HG03175 (cell line): ENCODE results near the gene PCSK5.
"Not testable (repeated sequence)": the region's sequence is repeated elsewhere in the genome, so short reads cannot be mapped to it uniquely, and the experiment has no call there.

Experiments used
- ATAC-seq: cut with Tn5 transposase; IDR thresholded peaks from one replicate; pipeline ENCODE4 v1.9.1; 2021; ENCODE audit warnings: mild to moderate bottlenecking, moderate library complexity; ENCODE audit not compliant: unreplicated experiment

The PCSK5 gene

DNA sequence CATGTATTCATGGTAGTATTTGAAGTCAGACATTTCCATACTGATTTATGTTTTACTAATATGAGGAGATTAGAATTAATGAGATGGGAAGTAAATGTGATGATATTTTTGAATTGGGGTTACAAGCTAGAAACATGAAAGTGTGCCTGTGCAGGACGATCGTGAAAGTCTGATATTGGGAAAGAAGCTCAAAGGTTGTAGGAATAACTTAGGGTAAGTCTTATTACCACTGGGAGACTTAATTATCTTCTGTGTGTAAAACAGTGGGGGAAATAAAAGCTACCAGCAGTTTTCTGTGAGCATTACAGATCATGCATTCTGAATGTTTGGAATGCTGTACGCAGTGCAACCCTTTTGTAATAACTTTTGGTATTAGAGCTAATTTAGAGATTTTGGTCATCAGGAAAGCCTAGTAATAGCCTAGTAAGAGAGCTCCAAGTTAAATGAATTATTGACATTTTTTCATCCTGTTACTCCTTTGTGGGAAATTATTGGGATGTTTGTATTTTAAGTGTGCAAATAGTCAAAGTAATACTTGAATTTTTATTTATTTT is 153.9 kb downstream of the PCSK5 start:
- ATAC-seq: no peak

DNA sequence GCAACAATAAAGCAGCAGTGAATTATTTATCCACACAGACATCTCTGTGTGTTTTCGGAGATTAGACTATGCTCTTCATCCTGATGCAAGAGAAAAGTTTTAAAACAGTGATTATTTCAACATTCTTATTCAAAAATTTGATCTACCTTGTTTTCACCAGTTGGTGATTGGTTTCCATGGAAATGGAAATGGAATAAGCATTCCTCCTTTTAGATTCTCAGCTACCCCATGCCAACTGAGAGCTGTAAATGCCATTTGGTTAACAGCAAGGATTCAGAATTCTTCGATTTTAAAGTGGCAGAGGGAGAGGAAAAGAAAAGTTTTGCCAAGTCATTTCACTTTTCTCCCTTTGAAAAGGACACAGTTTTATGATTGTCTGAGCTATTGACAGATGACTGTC is 154.7 kb downstream of the PCSK5 start:
- no peak for ATAC-seq

GRCh38 chr9:76049341-76049740 is 158.9 kb downstream of the PCSK5 start:
- ATAC-seq: no peak

DNA sequence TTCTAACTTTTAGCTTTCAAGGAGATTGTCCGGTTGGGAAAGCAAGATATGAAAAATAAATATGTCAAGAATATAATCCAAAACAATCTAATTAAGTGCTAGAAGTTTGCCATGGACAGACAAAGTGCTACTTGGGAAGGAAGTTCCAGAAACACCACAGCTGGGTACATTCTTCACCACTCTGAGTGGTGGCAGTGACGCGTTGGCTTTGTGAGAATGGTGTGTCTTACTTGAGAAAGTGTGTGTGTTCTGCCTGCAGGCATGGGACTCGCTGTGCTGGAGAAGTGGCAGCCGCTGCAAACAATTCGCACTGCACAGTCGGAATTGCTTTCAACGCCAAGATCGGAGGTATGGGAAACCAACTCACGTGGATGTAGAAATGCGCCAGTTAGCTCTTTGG is 177.2 kb downstream of the PCSK5 start:
- ATAC-seq: no peak

- no peak for ATAC-seq
These were observed 187.1 kb downstream of the PCSK5 start for GRCh38 chr9:76077537-76077936.

- ATAC-seq: not testable (repeated sequence)
These were observed 190.8 kb downstream of the PCSK5 start for GRCh38 chr9:76081281-76081680.

DNA sequence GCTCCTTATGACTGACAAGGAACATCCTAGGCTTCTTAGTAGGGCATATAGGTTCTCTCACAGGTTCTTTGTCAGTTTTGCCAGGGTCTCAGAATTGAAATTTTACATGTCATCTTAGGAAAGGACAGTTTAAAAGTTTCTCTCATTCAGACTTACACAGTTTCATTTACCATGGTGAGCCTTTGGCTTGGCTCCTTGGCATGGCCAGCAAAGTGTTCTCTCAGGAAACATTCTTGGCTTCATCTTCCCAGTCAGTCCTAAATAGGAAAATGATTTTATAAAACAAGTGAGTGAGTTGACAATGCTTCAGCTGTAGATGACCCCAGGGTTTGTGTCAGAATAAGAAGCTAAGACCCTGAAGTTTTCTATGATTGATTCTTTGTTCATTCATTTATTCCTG is 191.6 kb downstream of the PCSK5 start:
- no peak for ATAC-seq

- no peak for ATAC-seq
These were observed 195.1 kb downstream of the PCSK5 start for GRCh38 chr9:76085596-76085995.

- no peak for ATAC-seq
These were observed 196.1 kb downstream of the PCSK5 start for GRCh38 chr9:76086539-76086938.

DNA sequence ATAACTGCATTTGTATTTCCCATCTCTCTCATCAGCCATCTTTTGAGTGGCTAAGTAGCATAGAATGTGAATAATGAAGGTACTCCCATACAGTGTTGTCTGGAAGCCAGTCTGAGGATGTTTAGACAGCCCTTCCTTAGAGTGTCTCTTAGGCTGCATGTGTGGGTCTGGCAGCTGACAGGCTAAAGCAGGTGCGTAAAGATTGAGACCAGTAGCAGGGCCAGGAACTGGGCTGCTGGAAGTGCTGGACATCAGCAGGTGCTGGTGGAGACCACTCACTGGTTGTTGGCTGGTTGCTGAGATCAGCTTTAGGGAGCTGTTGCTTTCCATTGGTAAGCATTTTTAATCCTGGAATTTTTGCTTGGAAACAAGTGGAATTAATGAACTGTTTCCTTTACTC is 197.5 kb downstream of the PCSK5 start:
- ATAC-seq: no peak

- ATAC-seq: no peak
These were observed 199.9 kb downstream of the PCSK5 start for GRCh38 chr9:76090330-76090729.

- ATAC-seq: no peak
These were observed 200.4 kb downstream of the PCSK5 start for GRCh38 chr9:76090909-76091308.

DNA sequence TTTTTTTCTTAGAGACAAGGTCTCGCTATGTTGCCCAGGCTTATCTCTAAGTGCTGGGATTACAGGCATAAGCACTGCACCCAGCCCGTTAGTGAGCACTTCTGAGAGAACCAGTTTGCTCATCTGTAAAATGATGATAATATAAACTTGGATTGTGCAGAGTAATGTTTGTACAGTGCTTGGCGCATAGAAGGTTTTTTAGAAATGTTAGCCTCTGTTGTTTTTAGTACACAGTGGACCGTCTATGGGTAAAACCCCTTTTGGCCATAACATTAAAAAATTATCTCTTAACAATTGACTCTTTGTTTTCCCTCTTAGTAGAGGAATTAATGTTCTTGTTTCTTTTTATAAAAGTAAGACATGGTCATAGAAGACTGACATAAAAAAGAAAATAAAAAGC is 202.1 kb downstream of the PCSK5 start:
- no peak for ATAC-seq

DNA sequence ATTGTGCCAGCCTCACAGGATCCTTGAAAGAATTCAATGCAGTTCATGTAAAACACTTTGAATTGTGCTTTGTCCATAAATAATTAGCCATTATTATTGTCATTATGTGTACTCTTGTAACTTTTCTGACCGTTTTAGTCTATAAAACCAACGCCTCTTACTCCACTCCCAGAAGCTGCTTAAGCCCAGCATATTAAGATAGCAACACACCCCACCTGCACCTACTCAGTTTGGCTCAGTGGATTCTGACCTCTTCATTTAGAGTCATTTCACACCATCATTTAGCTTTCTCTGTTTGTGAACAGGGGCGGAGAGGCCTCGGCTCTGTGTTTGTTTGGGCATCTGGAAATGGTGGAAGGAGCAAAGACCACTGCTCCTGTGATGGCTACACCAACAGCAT is 205.1 kb downstream of the PCSK5 start:
- ATAC-seq: no peak

DNA sequence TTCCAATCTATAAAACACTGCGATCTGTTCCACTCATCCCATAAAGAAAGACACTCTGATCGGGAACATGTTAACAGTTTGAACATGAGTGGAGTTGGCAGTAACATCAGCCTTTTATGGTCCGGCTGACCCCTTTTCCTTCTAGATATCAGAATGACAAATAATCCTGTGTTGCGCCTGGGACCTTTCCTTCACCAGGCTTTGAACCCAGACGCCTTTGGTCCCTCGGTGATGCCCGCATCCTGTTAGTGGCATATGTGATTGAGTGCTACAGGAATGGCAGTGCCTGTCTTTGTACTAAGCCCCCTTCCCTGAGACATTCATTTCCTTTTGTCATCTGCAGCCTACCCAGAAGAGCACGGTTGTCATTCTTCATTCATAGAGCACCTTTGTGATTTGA is 209.0 kb downstream of the PCSK5 start:
- ATAC-seq: no peak

DNA sequence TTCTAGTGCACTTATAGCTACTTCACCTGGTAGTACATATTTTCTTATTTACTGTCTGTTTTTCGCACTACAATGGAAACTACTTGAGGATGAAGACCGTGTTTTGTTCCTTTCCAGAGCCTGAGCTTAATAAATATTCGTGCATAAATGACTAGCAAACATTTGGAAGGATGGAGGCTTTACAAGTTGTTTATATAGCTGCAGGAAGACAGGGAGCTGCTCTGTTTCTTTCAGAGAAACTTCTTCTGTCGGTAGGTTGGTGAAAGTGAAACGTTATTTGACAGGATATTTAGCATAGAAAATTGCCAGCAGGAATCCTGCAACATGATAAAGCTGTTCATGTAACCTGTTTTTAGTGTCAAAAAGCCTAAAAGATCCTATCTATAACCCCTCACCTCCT is 210.6 kb downstream of the PCSK5 start:
- ATAC-seq: no peak

GRCh38 chr9:76101491-76101890 is 211.0 kb downstream of the PCSK5 start:
- no peak for ATAC-seq

GRCh38 chr9:76101947-76102346 is 211.5 kb downstream of the PCSK5 start:
- no peak for ATAC-seq

GRCh38 chr9:76103531-76104315 is 213.2 kb downstream of the PCSK5 start:
- no peak for ATAC-seq

DNA sequence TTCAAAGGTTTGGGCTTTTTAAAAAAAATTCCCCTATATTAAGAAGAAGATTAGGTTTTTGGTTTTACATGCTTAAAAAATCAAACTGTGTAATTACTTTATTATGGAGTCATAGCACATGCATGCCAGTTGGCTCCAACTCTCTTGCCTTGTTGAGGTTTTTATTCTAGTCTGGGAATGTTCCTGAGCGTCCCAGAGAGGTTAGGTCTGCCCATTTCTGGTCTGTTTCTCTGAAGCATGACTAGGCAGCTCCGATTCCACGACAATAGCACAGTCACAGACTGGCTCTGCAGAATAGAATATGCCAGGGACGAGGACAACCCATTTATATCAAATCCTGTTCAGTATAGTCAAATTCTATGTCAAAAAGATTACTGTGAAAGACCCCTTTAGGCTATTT is 217.0 kb downstream of the PCSK5 start:
- no peak for ATAC-seq

GRCh38 chr9:76109953-76110352 is 219.5 kb downstream of the PCSK5 start:
- ATAC-seq: no peak

DNA sequence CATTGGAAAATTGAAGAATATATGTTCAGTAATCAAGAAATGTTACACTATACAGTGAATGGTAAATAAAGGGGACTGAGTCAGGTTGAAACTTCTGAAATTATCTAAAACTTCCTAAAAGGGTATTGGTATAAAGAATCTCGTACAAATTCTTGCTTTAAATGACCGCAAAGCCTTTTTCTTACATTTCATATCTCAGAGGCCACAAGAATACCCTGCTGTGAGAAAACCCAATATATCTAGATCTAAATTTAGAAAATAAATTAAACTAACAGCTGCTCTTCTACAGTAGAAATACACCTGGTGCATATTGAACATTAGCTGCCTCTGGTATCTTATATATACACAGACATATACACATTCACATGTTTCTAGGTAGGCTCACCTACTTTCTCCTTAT is 221.7 kb downstream of the PCSK5 start:
- no peak for ATAC-seq

DNA sequence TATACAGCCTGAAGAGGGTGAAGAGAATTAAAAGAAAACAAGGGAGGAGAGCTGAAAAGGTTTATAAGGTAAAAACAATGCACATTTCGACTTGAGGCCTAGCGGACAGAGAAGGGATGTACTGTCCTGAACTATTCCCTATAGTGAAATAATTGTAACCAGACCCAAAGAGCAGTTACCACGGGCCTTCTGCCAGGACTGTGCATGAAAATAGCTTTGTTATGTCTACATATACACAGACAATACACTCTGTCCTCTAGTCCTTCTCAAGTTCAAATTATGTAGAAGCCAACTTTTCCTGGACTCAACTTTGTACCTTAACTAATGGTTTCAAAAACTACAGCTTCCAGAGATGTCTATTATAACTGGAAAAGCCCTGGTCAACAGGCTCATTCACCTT is 223.7 kb downstream of the PCSK5 start:
- ATAC-seq: no peak
